Astrocyte (in vitro differentiated cells and primary cell): Measurements from ENCODE around the gene C1orf52. TPM values are rescaled to one million over a fixed set of nuclear protein-coding genes. Genes with fewer than 3 reads are reported as not detected.

ENCODE experiments used
- DNase-seq: peaks from one replicate; pipeline ENCODE4 v3.0.0-alpha.2; 2010; ENCODE audit warnings: low read depth
- FAIRE-seq: peaks from 2 replicates; lab custom pipeline; 2011; peaks lifted over from hg19 to GRCh38; lab: Jason Lieb, UNC
- H2AFZ ChIP-seq: 2 replicates; pipeline ENCODE4 v1.6.0; 2012; ENCODE audit warnings: low read depth, low read length, inconsistent platforms
- H3K27ac ChIP-seq: 2 replicates; pipeline ENCODE4 v1.5.1; 2011; ENCODE audit warnings: low read depth, low read length, inconsistent platforms
- H3K27me3 ChIP-seq: 2 replicates; pipeline ENCODE4 v1.6.0; 2011; ENCODE audit warnings: low read length, inconsistent platforms; ENCODE audit not compliant: insufficient read depth
- H3K36me3 ChIP-seq: 2 replicates; pipeline ENCODE4 v1.5.1; 2011; ENCODE audit warnings: low read length, inconsistent platforms; ENCODE audit not compliant: insufficient read depth
- H3K4me1 ChIP-seq: 2 replicates; pipeline ENCODE4 v1.5.1; 2011; ENCODE audit warnings: low read length, inconsistent platforms; ENCODE audit not compliant: insufficient read depth
- H3K4me2 ChIP-seq: 2 replicates; pipeline ENCODE4 v1.6.0; 2012; ENCODE audit warnings: low read length, inconsistent platforms
- H3K4me3 ChIP-seq: 2 replicates; pipeline ENCODE4 v1.5.1; 2011; ENCODE audit warnings: low read depth, mild to moderate bottlenecking, low read length, inconsistent platforms; ENCODE audit not compliant: insufficient read depth
- H3K79me2 ChIP-seq: 2 replicates; pipeline ENCODE4 v1.6.0; 2012; ENCODE audit warnings: mild to moderate bottlenecking, low read length, inconsistent platforms; ENCODE audit not compliant: insufficient read depth
- H3K9ac ChIP-seq: 2 replicates; pipeline ENCODE4 v1.6.0; 2012; ENCODE audit warnings: mild to moderate bottlenecking, low read length, inconsistent platforms
- H3K9me3 ChIP-seq: 2 replicates; pipeline ENCODE4 v1.5.1; 2012; ENCODE audit warnings: low read depth, mild to moderate bottlenecking, low read length, inconsistent platforms; ENCODE audit not compliant: insufficient read depth
- H4K20me1 ChIP-seq: 2 replicates; pipeline ENCODE4 v1.6.0; 2012; ENCODE audit warnings: low read length, inconsistent platforms; ENCODE audit not compliant: insufficient read depth
- H3K27ac Mint-ChIP-seq: one replicate; pipeline ENCODE4 v1.8.0; 2021; ENCODE audit warnings: mild to moderate bottlenecking, mixed read lengths; ENCODE audit not compliant: unreplicated experiment
- H3K27me3 Mint-ChIP-seq: one replicate; pipeline ENCODE4 v1.8.0; 2021; ENCODE audit warnings: low read depth, mixed read lengths; ENCODE audit not compliant: unreplicated experiment
- H3K36me3 Mint-ChIP-seq: one replicate; pipeline ENCODE4 v1.8.0; 2021; ENCODE audit warnings: low read depth, mixed read lengths; ENCODE audit not compliant: unreplicated experiment
- H3K4me1 Mint-ChIP-seq: one replicate; pipeline ENCODE4 v1.8.0; 2021; ENCODE audit warnings: low read depth, mixed read lengths; ENCODE audit not compliant: unreplicated experiment
- H3K4me3 Mint-ChIP-seq: one replicate; pipeline ENCODE4 v1.8.0; 2021; ENCODE audit warnings: mild to moderate bottlenecking, moderate library complexity, mixed read lengths; ENCODE audit not compliant: unreplicated experiment
- H3K9me3 Mint-ChIP-seq: one replicate; pipeline ENCODE4 v1.8.0; 2021; ENCODE audit warnings: mild to moderate bottlenecking, mixed read lengths; ENCODE audit not compliant: unreplicated experiment
- CTCF ChIP-seq: IDR thresholded peaks from 2 replicates; pipeline ENCODE4 v1.5.1; 2011; ENCODE audit warnings: low read depth, mild to moderate bottlenecking, inconsistent platforms, low read length, moderate library complexity; ENCODE audit not compliant: insufficient read depth
- EZH2 ChIP-seq: IDR thresholded peaks from 2 replicates; pipeline ENCODE4 v1.6.1; 2012; ENCODE audit warnings: mild to moderate bottlenecking, low read length, inconsistent platforms; ENCODE audit not compliant: insufficient read depth
- total RNA-seq: library from RNA; stranded (reverse); gene quantifications from 2 replicates; pipeline ENCODE4 v1.2.1, GENCODE V29; 2021

C1orf52 gene
- total RNA-seq, 1 donor from 2014 or later: 42.4 TPM

- peaks cover 4% of the 10 kb centered on the region for H3K27me3 Mint-ChIP-seq
- Histone ChIP-seq H3K27ac (no peak overlapping the region), H3K79me2 (no peaks in the 10 kb centered on the region), H4K20me1 (no peaks in the 10 kb centered on the region), H3K9me3 (no peaks in the 10 kb centered on the region), H3K9ac (no peak overlapping the region), H3K4me2 (no peak overlapping the region), H3K4me1 (peaks cover 2% of the 10 kb centered on the region), H3K27me3 (no peaks in the 10 kb centered on the region), H2AFZ (no peak overlapping the region), H3K4me3 (no peak overlapping the region), H3K36me3 (no peaks in the 10 kb centered on the region)
- DNase-seq (no peak), FAIRE-seq (no peak)
- H3K9me3 Mint-ChIP-seq: peaks cover 3% of the 10 kb centered on the region
- no peak overlapping the region for H3K27ac Mint-ChIP-seq
- TF ChIP-seq EZH2 (no peak), CTCF (no peak)
- H3K36me3 Mint-ChIP-seq: no peaks in the 10 kb centered on the region
- H3K4me3 Mint-ChIP-seq: no peak overlapping the region
- peaks cover 13% of the 10 kb centered on the region for H3K4me1 Mint-ChIP-seq
These were observed 21.8 kb downstream of the C1orf52 start for GRCh38 chr1:85237613-85238012.

GRCh38 chr1:85230305-85230977 lies 29.0 kb downstream of the C1orf52 start:
- Histone ChIP-seq H4K20me1 (no peaks in the 10 kb centered on the region), H3K79me2 (no peaks in the 10 kb centered on the region), H3K9me3 (no peaks in the 10 kb centered on the region), H2AFZ (no peak overlapping the region), H3K27ac (no peak overlapping the region), H3K36me3 (no peaks in the 10 kb centered on the region), H3K4me1 (no peaks in the 10 kb centered on the region), H3K4me3 (no peak overlapping the region), H3K27me3 (no peaks in the 10 kb centered on the region), H3K9ac (no peak overlapping the region), H3K4me2 (no peak overlapping the region)
- H3K4me1 Mint-ChIP-seq: peaks cover 8% of the 10 kb centered on the region
- FAIRE-seq: no peak
- DNase-seq: no peak
- no peak overlapping the region for H3K27ac Mint-ChIP-seq
- H3K9me3 Mint-ChIP-seq: no peaks in the 10 kb centered on the region
- H3K4me3 Mint-ChIP-seq: no peak overlapping the region
- H3K27me3 Mint-ChIP-seq: peaks cover 7% of the 10 kb centered on the region
- no peaks in the 10 kb centered on the region for H3K36me3 Mint-ChIP-seq
- TF ChIP-seq CTCF (no peak), EZH2 (no peak)

- H3K4me3 ChIP-seq: no peak overlapping the region
- Mint-ChIP-seq H3K27me3 (peaks cover 7% of the 10 kb centered on the region), H3K9me3 (no peaks in the 10 kb centered on the region), H3K4me1 (peaks cover 13% of the 10 kb centered on the region), H3K4me3 (no peak overlapping the region), H3K36me3 (no peaks in the 10 kb centered on the region), H3K27ac (no peak overlapping the region)
- no peak overlapping the region for H3K27ac ChIP-seq
- no peaks in the 10 kb centered on the region for H3K4me1 ChIP-seq
- DNase-seq: no peak
- H3K36me3 ChIP-seq: no peaks in the 10 kb centered on the region
- no peak overlapping the region for H2AFZ ChIP-seq
- no peaks in the 10 kb centered on the region for H3K79me2 ChIP-seq
- no peaks in the 10 kb centered on the region for H3K27me3 ChIP-seq
- no peaks in the 10 kb centered on the region for H4K20me1 ChIP-seq
- TF ChIP-seq EZH2: no peak
- no peak for FAIRE-seq
- H3K9me3 ChIP-seq: no peaks in the 10 kb centered on the region
- no peak overlapping the region for H3K4me2 ChIP-seq
- H3K9ac ChIP-seq: no peak overlapping the region
These were observed 29.8 kb downstream of the C1orf52 start for GRCh38 chr1:85229574-85230097.
